CD4-positive, alpha-beta T cell treated with Interleukin-15 for 1 hour (primary cell): ENCODE data around the gene PPIB.
A peak's percentile ranks its signal among the peaks of the same experiment; 100 is the strongest.

Experiments used
- DNase-seq: peaks from one replicate; pipeline ENCODE4 v3.0.0-alpha.2; 2020

Gene PPIB

DNA sequence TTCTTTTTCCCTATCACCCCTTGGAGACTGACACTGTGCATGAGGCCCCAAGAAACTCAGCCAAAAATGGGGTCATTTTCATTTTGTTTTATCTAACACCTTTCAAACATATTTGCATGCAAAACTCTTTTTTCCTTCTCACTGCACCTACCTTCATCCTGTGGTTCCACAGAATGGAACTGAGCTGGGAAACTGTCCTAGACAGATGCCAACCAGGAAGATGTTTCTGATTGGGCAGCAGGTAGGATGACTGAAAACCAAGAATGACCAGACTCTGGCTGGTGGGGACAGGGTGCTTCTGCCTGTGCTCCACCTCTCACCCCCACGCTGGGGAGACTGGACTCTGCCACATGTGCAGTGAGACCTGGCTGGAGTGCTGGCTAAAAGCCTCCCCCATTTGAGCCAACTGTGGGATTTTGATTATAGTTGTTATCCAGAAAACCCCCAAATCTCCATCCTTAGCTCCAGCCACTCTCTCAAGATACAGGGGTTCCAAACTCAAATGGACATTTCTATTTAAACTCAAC lies 5.2 kb downstream of the PPIB start:
- DNase-seq = no peak

DNA sequence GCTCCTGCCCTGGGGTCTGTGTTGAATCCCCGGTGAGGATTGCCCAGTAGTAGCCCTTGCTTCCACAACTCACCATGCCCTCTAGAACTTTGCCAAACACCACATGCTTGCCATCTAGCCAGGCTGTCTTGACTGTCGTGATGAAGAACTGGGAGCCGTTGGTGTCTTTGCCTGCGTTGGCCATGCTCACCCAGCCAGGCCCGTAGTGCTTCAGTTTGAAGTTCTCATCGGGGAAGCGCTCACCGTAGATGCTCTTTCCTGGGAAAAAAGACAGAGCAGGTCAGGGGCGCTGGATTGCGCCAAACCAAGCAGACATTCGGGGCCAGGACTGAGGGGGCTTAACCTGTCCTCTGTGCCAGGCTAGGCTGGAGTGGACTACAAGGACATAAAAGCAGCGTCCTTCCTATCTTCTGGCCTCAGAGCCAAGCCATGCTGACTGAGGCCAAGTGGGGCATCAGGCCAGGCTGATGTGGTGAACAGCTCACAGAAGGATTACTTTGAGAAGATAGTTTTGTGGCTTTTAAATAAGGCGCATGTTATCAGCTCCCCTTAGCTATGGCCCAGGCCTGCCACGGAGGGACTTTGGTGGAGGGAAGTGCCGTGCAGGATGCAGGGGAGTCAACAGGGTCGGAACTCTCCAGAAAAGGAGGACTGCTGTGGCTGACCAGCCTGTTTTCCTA lies 6.0 kb downstream of the PPIB start:
- no peak for DNase-seq

GRCh38 chr15:64155802-64156651 lies 6.8 kb downstream of the PPIB start:
- no peak for DNase-seq

DNA sequence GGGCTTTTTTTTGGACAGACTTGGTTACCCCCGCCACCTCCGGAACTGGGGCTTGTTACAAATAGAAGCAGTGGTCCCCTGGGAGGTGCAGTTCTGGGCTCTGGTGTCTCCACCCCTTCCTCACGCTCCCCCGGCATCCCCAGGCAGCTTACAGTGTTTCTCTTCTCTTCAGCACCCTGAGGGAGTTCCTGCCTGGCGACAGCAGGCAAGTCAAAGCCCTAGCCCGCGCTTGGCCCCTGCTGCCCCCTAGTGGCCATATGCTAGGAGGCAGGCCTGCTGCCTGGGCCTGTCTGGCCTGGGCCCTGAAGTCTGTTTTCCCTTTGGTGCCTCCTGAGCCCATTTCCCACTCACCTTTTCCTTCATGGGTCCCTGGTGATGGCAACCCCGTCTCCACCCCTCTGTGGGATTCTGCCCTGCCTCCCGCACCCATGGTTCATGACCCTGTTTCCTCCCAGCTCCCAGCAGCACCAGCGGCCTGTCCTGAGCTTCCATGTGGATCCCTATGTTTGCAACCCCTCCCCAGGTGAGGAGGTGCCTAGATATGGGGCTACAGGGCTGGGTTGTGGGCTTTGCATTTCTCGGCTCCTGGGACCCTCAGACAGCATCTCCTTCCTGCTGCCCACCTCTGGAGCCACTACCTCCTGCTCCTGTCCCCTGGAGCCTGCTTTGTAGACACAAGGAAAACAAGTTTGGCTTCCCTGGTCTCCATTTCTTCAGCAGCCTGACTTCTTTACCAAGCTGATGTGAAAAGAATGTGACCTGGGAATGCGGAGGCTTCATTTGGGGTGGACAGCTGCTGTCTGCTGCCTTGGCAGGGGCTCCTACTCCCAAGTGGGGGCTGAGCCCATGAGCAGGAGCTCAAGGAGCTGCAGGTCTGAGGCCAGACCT lies 9.1 kb downstream of the PPIB start:
- peak; percentile 92 for DNase-seq

DNA sequence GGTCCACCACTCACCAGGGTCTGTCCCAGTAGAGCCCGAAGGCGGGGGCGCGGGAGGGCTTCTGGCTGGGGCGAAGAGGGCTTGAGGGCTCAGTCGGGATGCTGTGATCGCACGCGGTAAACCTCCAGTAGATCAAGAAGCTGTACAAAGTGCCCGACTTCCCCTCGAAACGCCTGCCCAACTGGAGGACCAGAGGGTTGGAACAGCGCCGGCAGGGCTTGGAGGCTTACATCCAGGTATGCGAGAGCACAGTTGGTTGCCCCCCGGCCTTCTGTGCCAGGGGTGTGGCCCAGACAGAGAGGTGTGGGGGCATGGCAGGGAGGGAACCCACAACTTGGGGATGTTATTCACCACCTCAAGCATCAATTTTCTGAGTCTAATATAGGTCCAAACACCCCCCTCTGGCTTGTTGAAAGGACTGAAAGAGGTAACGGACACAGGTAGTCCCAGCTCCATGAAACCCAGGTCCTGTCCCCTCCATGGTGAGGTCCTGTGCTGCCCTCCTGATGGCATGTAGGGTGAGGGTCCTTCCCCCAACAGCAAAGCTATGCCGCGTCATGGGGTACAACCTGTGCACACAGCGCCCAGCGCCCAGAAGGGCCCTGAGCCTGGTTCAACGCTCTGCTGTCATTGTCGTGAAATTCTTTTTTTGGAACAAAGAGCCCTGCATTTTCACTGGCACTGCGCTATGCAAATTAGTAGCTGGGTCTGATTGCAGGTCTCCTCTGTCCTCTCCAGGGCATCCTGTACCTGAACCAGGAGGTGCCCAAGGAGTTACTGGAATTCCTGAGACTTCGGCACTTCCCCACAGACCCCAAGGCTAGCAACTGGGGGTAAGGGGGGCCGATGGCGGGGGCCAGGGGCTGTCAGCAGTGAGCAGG lies 10.1 kb downstream of the PPIB start:
- no peak for DNase-seq

- DNase-seq = no peak
These were observed 10.9 kb downstream of the PPIB start, which contains the start of gene SNX22 for GRCh38 chr15:64151727-64152506. SNX22 (plus strand) TSS chr15:64151731; CDS start chr15:64151776, 45 bp downstream.

GRCh38 chr15:64149893-64150578 lies 12.8 kb downstream of the PPIB start:
- DNase-seq = no peak

DNA sequence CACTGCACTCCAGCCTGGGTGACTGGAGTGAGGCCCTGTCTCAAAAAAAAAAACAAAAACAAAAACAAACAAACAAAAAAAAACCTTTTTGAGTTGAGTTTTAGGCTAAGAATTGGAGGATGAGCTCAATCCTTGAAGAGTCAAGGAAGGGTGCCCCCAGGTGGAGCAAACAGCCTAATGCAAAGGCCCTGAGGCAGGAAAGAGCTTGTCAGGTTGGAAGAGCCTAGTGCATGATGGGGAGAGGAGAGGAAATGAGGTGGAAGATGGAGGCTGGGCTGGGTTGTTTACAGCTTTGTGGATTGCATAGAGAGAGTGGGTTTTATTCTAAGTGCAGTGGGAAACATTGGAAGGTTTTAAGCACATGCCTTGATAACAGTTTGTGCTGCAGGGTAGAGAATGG lies 13.4 kb downstream of the PPIB start:
- DNase-seq = no peak

- DNase-seq = no peak
These were observed 14.2 kb downstream of the PPIB start for GRCh38 chr15:64148581-64148980.

DNA sequence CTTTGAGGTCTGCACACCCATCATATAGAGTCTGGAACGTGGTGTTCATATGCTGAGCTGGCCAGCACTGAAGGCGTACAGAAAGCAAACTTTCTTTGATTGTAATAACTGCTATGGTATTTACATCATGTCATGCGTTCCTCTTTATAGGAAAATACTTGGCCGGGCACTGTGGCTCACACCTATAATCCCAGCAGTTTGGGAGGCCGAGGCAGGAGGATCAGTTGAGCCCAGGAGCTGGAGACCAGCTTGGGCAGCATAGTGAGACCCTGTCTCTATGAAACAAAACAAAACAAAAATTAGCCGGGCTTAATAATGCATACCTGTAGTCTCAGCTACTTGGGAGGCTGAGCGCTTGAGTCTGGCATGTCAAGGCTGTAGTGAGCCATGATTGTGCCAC lies 14.7 kb downstream of the PPIB start:
- DNase-seq = no peak

GRCh38 chr15:64146885-64147681 lies 15.7 kb downstream of the PPIB start:
- DNase-seq = no peak

DNA sequence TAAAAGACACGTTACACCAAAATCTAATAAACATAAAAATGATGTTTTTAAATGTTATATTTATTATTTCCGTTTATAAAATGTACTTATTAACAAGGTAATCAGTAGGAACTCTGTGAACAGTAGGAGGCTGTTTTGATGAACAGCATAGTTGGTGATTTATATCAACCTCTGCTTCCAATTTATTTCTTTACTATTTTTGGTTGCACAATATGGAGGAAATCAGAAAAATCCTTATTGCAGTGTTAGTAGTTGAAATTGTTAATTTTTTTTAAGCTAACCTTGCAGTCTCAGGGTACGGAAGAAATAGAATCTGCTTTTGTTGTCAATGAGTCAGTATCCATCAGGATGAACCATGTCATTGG lies 16.3 kb downstream of the PPIB start:
- DNase-seq = no peak

- no peak for DNase-seq
These were observed 16.8 kb downstream of the PPIB start for GRCh38 chr15:64146041-64146440.

- DNase-seq = no peak
These were observed 18.1 kb downstream of the PPIB start for GRCh38 chr15:64144565-64145281.

- no peak for DNase-seq
These were observed 18.6 kb downstream of the PPIB start for GRCh38 chr15:64144192-64144564.

- no peak for DNase-seq
These were observed 19.5 kb downstream of the PPIB start for GRCh38 chr15:64143276-64143675.

- DNase-seq = no peak
These were observed 20.9 kb downstream of the PPIB start for GRCh38 chr15:64141798-64142512.

- DNase-seq = no peak
These were observed 24.4 kb downstream of the PPIB start for GRCh38 chr15:64138331-64138941.
